Measurements from ENCODE around the gene GET3. TPM values are rescaled to one million over a fixed set of nuclear protein-coding genes. Genes with fewer than 3 reads are reported as not detected.
"Not testable (repeated sequence)": the region's sequence is repeated elsewhere in the genome, so short reads cannot be mapped to it uniquely, and the experiment has no call there.

The GET3 gene
- total and polyA plus RNA-seq, 3 experiments from 2014 or later: 72.5 to 101 (median 96.9) TPM

DNA sequence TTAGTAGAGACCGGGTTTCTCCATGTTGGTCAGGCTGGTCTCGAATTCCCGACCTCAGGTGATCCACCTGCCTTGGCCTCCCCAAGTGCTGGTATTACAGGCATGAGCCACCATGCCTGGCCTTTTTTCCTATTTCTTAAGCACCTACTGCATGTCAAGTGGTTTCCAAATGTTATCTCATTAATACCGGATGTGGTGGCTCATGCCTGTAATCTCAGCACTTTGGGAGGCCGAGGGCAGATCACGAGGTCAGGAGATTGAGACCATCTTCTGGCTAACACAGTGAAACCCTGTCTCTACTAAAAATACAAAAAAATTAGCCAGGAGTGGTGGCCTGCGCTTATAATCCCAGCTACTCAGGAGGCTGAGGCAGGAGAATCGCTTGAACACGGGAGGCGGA, 11.7 kb upstream of the GET3 start:
- not testable (repeated sequence) for H3K27ac Mint-ChIP-seq
- peak overlapping the region in 2 of 7 donors; percentile 16 to 26 for H3K4me3 Mint-ChIP-seq
- POLR2A ChIA-PET: interaction anchor here (0.6 to 0.9 kb wide), 2 partner anchors 9 to 43 kb away, joined by 4 to 6 read pairs; partner anchors contain the start of gene TRIR

DNA sequence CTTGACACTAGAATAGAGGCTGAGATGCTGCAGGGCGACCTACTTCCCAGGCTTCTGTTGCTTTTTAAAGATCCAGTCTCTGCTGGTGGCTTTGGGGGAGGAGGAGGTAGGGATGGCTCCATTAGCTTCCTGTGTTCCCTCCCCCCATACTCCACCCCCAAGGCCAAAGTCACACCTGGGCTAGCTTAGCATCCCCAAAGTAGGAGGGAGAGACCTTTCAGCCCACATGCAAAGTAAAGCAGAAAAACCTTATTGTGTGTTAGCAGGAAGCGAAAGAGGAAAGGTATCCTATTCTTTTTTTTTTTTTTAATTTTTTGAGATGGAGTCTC, 10.3 kb upstream of the GET3 start:
- no peak for DNase-seq
- Mint-ChIP-seq H3K27me3 (peaks cover 0 to 2% of the 10 kb centered on the region in 2 donors), H3K4me3 (peak overlapping the region in 1 of 7 donors; percentile 69), H3K4me1 (peaks cover 31 to 38% (median 31%) of the 10 kb centered on the region in 3 donors), H3K9me3 (no peaks in the 10 kb centered on the region), H3K27ac (peak overlapping the region in 2 of 8 donors; percentile 1 to 60), H3K36me3 (peaks cover 0 to 43% (median 9%) of the 10 kb centered on the region in 3 donors)
- no peak overlapping the region for H3K4me3 ChIP-seq (ENCODE audit: low read length)
- no peak overlapping the region for H3K27ac ChIP-seq (ENCODE audit: low read depth, low read length)
- CTCF ChIA-PET: interaction anchor here (1.7 kb wide), 1 partner anchor 39 kb away, joined by 4 read pairs; no protein-coding TSS in a partner anchor
- peaks cover 16% of the 10 kb centered on the region for H3K4me1 ChIP-seq (ENCODE audit: insufficient read depth, low read length)
- POLR2A ChIA-PET: no interaction called here
- peaks cover 24% of the 10 kb centered on the region for H3K36me3 ChIP-seq (ENCODE audit: insufficient read depth, low read length)
- no peaks in the 10 kb centered on the region for H3K27me3 ChIP-seq (ENCODE audit: insufficient read depth, low read length, poor library complexity, severe bottlenecking)
- no peaks in the 10 kb centered on the region for H3K9me3 ChIP-seq (ENCODE audit: low read length)

More for the DNA sequence above, 11.7 kb upstream of the GET3 start:
- not testable (repeated sequence) for H3K27ac ChIP-seq (ENCODE audit: low read depth, low read length); H3K9me3 ChIP-seq (ENCODE audit: low read length); H3K4me3 ChIP-seq (ENCODE audit: low read length); H3K9me3 Mint-ChIP-seq; DNase-seq; H3K27me3 Mint-ChIP-seq; H3K27me3 ChIP-seq (ENCODE audit: insufficient read depth, low read length, poor library complexity, severe bottlenecking)
- Histone ChIP-seq H3K36me3 (ENCODE audit: insufficient read depth, low read length) (peaks cover 19% of the 10 kb centered on the region), H3K4me1 (ENCODE audit: insufficient read depth, low read length) (peaks cover 17% of the 10 kb centered on the region)
- H3K36me3 Mint-ChIP-seq: peaks cover 0 to 38% (median 7%) of the 10 kb centered on the region in 3 donors
- H3K4me1 Mint-ChIP-seq: peaks cover 38 to 40% (median 39%) of the 10 kb centered on the region in 3 donors
- CTCF ChIA-PET: interaction anchor here (0.8 to 1.4 kb wide), 2 partner anchors 8 to 31 kb away, joined by 3 read pairs; no protein-coding TSS in a partner anchor

DNA sequence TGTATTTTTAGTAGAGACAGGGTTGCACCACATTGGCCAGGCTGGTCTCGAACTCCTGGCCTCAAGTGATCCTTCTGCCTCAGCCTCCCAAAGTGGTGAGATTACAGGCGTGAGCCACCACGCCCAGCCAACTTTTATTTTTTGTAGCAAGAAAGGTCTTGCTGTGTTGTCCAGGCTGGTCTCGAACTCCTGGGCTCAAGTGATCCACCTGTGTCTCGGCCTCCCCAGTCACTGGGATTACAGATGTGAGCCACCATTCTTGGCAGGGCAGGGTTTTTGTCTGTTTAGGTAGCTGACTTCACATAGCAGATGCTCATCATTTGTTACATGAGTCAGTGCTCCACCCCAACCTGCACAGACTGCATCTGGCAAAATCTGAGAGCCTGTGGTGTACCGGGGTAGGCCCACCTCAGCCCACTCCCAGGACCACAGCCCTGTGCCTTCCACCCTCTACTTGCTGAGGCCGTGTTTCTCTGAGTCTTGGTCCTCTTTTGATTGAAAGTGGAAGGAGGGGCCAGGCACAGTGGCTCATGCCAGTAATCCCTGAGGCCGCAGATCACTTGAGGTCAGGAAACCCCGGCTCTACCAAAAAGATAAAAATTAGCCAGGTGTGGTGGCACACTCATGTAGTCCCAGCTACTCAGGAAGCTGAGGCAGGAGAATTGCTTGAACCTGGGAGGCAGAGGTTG, 9.4 kb upstream of the GET3 start:
- H3K4me3 ChIP-seq (ENCODE audit: low read length): no peak overlapping the region
- H3K27me3 ChIP-seq (ENCODE audit: insufficient read depth, low read length, poor library complexity, severe bottlenecking): no peaks in the 10 kb centered on the region
- Mint-ChIP-seq H3K4me1 (peaks cover 33 to 42% (median 34%) of the 10 kb centered on the region in 3 donors), H3K4me3 (no peak overlapping the region), H3K9me3 (no peaks in the 10 kb centered on the region), H3K27ac (no peak overlapping the region), H3K36me3 (peaks cover 0 to 44% (median 9%) of the 10 kb centered on the region in 3 donors), H3K27me3 (no peaks in the 10 kb centered on the region)
- H3K36me3 ChIP-seq (ENCODE audit: insufficient read depth, low read length): peaks cover 24% of the 10 kb centered on the region
- DNase-seq: no peak
- no peaks in the 10 kb centered on the region for H3K9me3 ChIP-seq (ENCODE audit: low read length)
- ChIA-PET POLR2A (no interaction called here), CTCF (interaction anchor here (1.7 kb wide), 1 partner anchor 38 kb away, joined by 4 read pairs; no protein-coding TSS in a partner anchor)
- H3K27ac ChIP-seq (ENCODE audit: low read depth, low read length): no peak overlapping the region
- H3K4me1 ChIP-seq (ENCODE audit: insufficient read depth, low read length): peaks cover 23% of the 10 kb centered on the region

DNA sequence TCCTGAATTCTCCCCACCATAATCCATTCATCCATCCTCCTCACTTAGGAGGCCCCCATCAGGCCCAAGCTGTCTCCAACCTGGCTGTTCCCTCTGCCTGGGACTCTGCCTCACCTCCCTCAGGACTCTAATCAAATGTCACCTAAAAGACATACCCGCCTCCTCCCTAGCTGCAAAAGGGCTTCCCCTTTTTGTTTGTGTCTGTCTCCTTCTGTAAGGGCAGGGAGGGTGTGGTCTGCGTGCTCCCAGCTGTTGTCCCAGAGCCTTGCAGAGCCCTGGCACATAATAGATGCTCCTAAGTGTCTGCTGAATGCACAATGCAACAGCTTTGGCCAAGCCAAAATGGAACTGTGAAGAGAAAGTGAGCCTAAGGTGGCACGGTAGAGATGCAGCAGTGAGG, 7.2 kb upstream of the GET3 start:
- H3K9me3 Mint-ChIP-seq: no peaks in the 10 kb centered on the region
- POLR2A ChIA-PET: interaction anchor here (0.6 kb wide), 1 partner anchor 12 kb away, joined by 3 read pairs; no protein-coding TSS in a partner anchor
- H3K27me3 Mint-ChIP-seq: no peaks in the 10 kb centered on the region
- DNase-seq: no peak
- Histone ChIP-seq H3K36me3 (ENCODE audit: insufficient read depth, low read length) (peaks cover 24% of the 10 kb centered on the region), H3K27ac (ENCODE audit: low read depth, low read length) (no peak overlapping the region), H3K27me3 (ENCODE audit: insufficient read depth, low read length, poor library complexity, severe bottlenecking) (no peaks in the 10 kb centered on the region), H3K9me3 (ENCODE audit: low read length) (no peaks in the 10 kb centered on the region), H3K4me1 (ENCODE audit: insufficient read depth, low read length) (peaks cover 25% of the 10 kb centered on the region), H3K4me3 (ENCODE audit: low read length) (no peak overlapping the region)
- H3K27ac Mint-ChIP-seq: peak overlapping the region in 2 of 8 donors; percentile 17 to 36
- CTCF ChIA-PET: interaction anchor here (0.8 kb wide), 1 partner anchor 13 kb away, joined by 3 read pairs; no protein-coding TSS in a partner anchor
- H3K4me3 Mint-ChIP-seq: peak overlapping the region in 2 of 7 donors; percentile 6 to 51
- H3K4me1 Mint-ChIP-seq: peaks cover 28 to 36% (median 28%) of the 10 kb centered on the region in 3 donors
- peaks cover 0 to 55% (median 9%) of the 10 kb centered on the region in 3 donors for H3K36me3 Mint-ChIP-seq

DNA sequence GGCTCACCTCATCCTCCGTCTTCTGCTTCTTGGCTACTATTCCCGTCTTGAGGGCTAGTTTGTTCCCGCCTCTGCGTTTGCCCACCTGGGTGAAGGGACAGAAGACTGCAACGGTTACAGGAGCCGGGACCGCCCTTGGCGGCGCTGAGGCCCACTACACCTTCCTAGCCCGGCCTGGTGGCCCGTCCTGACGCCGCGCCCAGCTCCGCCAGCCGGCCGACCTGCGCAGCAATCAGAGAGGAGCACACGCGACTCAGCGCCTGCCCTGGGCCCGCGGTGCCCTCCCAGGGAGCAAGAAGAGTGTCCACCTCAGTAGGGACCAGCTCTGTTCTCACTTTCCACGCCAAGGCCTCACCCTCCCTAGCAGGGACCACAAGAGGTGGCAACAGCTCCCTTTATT, 6.0 kb upstream of the GET3 start:
- Histone ChIP-seq H3K9me3 (ENCODE audit: low read length) (no peaks in the 10 kb centered on the region), H3K27ac (ENCODE audit: low read depth, low read length) (no peak overlapping the region), H3K27me3 (ENCODE audit: insufficient read depth, low read length, poor library complexity, severe bottlenecking) (no peaks in the 10 kb centered on the region), H3K4me3 (ENCODE audit: low read length) (no peak overlapping the region), H3K4me1 (ENCODE audit: insufficient read depth, low read length) (peaks cover 25% of the 10 kb centered on the region), H3K36me3 (ENCODE audit: insufficient read depth, low read length) (peaks cover 24% of the 10 kb centered on the region)
- ChIA-PET CTCF (interaction anchor here (1.1 to 2.5 kb wide), 2 partner anchors 27 to 116 kb away, joined by 3 to 5 read pairs; no protein-coding TSS in a partner anchor), POLR2A (interaction anchor here (0.7 to 1.1 kb wide), 2 partner anchors 8 to 35 kb away, joined by 5 to 11 read pairs; partner anchors contain the start of gene FBXW9)
- no peak for DNase-seq
- Mint-ChIP-seq H3K36me3 (peaks cover 0 to 55% (median 9%) of the 10 kb centered on the region in 3 donors), H3K4me3 (peak overlapping the region in 1 of 7 donors; percentile 48), H3K9me3 (no peaks in the 10 kb centered on the region), H3K27ac (no peak overlapping the region), H3K27me3 (no peaks in the 10 kb centered on the region), H3K4me1 (peaks cover 28 to 40% (median 30%) of the 10 kb centered on the region in 3 donors)

DNA sequence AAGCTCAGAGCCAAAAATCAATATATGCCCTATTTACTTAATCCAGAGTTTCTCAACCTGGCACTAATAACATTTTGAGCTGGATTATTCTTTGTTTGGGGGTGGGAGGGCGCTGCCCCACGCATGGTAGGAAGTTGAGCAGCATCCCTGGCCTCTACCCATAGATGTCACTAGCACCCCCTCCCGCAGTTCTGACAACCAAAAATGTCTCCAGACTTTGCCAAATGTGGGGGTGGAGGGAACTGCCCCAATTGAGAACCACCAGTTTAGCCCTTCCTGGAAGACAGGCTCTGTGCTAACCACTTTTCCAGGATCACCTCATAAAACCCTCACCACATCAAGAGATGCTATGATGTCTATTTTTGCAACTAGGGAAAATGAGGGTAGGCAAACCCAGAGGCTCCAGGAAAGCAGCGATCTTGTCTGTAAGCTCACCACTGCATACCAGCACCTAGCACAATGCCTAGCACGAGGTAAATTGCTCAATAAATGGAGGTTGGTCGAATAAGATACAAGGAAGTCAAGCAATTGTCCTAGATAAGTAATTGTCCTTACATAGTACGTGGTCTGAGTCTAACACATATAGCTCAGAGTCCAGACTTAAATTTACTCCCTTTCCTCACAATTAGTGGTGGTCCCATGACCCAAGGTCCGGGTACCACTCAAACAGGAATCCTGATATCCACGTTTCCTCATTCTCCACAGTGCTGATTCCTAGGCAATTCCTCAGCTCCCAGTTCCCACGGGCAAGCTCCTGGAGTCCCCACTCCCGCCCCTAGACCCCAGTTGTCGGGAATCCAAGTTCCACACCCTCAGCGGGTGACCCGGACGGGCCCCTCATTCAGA, 3.7 kb upstream of the GET3 start:
- Histone ChIP-seq H3K9me3 (ENCODE audit: low read length) (no peaks in the 10 kb centered on the region), H3K4me3 (ENCODE audit: low read length) (peak overlapping the region; percentile 68), H3K36me3 (ENCODE audit: insufficient read depth, low read length) (peaks cover 26% of the 10 kb centered on the region), H3K4me1 (ENCODE audit: insufficient read depth, low read length) (peaks cover 41% of the 10 kb centered on the region), H3K27me3 (ENCODE audit: insufficient read depth, low read length, poor library complexity, severe bottlenecking) (no peaks in the 10 kb centered on the region), H3K27ac (ENCODE audit: low read depth, low read length) (peak overlapping the region; percentile 88)
- ChIA-PET POLR2A (interaction anchor here (0.6 to 4.9 kb wide), 8 partner anchors 11 to 369 kb away, joined by 3 to 38 read pairs (median 4); partner anchors contain the start of genes DHPS, FBXW9, JUNB and TNPO2), CTCF (interaction anchor here (1.0 to 3.8 kb wide), 11 partner anchors 9 to 113 kb away, joined by 3 to 25 read pairs (median 4); partner anchors contain the start of gene TNPO2)
- DNase-seq: peak in 3 of 5 donors; percentile 21 to 59 (median 48)
- Mint-ChIP-seq H3K4me1 (peaks cover 46 to 59% (median 46%) of the 10 kb centered on the region in 3 donors), H3K27ac (peak overlapping the region; percentile 84 to 96 (median 92)), H3K9me3 (no peaks in the 10 kb centered on the region), H3K36me3 (peaks cover 0 to 52% (median 11%) of the 10 kb centered on the region in 3 donors), H3K27me3 (no peaks in the 10 kb centered on the region), H3K4me3 (peak overlapping the region; percentile 90 to 98 (median 93))

DNA sequence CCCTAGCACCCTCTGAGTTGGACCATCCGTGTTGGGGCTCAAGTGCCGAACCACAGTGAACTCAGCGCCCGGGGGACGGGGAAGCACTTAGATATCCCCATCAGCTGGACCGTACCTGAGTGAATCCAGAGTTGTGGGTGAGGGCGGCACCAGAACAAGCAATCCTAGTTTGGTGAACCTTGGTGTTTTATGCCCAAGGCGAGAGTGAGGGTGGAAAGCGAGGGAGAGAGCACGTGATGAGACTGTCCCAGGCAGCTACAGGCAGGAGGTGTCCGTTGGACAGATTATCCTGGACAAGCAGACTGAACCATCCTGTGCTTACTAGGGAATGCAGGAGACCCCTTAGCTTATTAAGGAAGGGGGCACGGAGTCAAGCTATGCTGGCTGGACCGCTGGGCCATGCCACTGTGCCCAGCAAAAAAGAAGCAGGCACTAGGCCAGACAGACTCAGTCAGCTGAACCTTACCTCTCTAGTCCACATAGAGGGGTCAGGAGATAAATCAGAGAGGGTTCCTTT, 596 bp downstream of the GET3 start:
- Histone ChIP-seq H3K27ac (ENCODE audit: low read depth, low read length) (peak overlapping the region; percentile 95), H3K27me3 (ENCODE audit: insufficient read depth, low read length, poor library complexity, severe bottlenecking) (no peaks in the 10 kb centered on the region), H3K9me3 (ENCODE audit: low read length) (no peaks in the 10 kb centered on the region), H3K4me1 (ENCODE audit: insufficient read depth, low read length) (peaks cover 31% of the 10 kb centered on the region), H3K4me3 (ENCODE audit: low read length) (peak overlapping the region; percentile 81), H3K36me3 (ENCODE audit: insufficient read depth, low read length) (peaks cover 14% of the 10 kb centered on the region)
- Mint-ChIP-seq H3K27ac (peak overlapping the region in 5 of 8 donors; percentile 93 to 99 (median 95)), H3K9me3 (no peaks in the 10 kb centered on the region), H3K36me3 (peaks cover 3 to 39% (median 7%) of the 10 kb centered on the region in 3 donors), H3K4me1 (peaks cover 31 to 44% (median 38%) of the 10 kb centered on the region in 3 donors), H3K4me3 (peak overlapping the region; percentile 87 to 100 (median 99)), H3K27me3 (no peaks in the 10 kb centered on the region)
- CTCF ChIA-PET: interaction anchor here (0.9 to 3.1 kb wide), 5 partner anchors 15 to 65 kb away, joined by 3 to 15 read pairs (median 6); no protein-coding TSS in a partner anchor
- POLR2A ChIA-PET: interaction anchor here (0.8 to 1.4 kb wide), 2 partner anchors 60 to 127 kb away, joined by 4 to 6 read pairs; partner anchors contain the start of gene ZNF791
- DNase-seq: no peak
